Sigmoid colon (tissue), 7 donors: ENCODE data around the gene SLC39A9. TPM values are rescaled to one million over a fixed set of nuclear protein-coding genes. Genes with fewer than 3 reads are reported as not detected.

Source experiments
- DNase-seq: peaks from one replicate; pipeline ENCODE4 v3.0.0-alpha.2; 2019
- H3K27ac ChIP-seq, 4 donors: fragments of 200-600 bp; sonication (generic); one replicate each; pipeline ENCODE4 v1.5.1; 2016 to 2019; ENCODE audit warnings: mild to moderate bottlenecking in 1 of 4
- H3K27me3 ChIP-seq, 3 donors: fragments of 200-600 bp; sonication (generic); one replicate each; pipeline ENCODE4 v1.5.1; 2019; ENCODE audit warnings: mild to moderate bottlenecking in 1 of 3
- H3K36me3 ChIP-seq, 4 donors: fragments of 200-600 bp; sonication (generic); one replicate each; pipeline ENCODE4 v1.5.1; 2016 to 2019
- H3K4me1 ChIP-seq, 4 donors: fragments of 200-600 bp; sonication (generic); one replicate each; pipeline ENCODE4 v1.5.1; 2017 to 2019
- H3K4me3 ChIP-seq, 4 donors: fragments of 200-600 bp; sonication (generic); one replicate each; pipeline ENCODE4 v1.5.1; 2017 to 2019; ENCODE audit warnings: mild to moderate bottlenecking in 2 of 4, moderate library complexity in 1 of 4
- H3K9me3 ChIP-seq, 4 donors: fragments of 200-600 bp in 3 of 4; sonication (generic) in 3 of 4; one replicate each; pipeline versions ENCODE4 v1.5.1 to v1.6.1; 2013 to 2019
- EP300 ChIP-seq, 4 donors: sonication (generic); formaldehyde crosslinking; IDR thresholded peaks; one replicate each; pipeline ENCODE4 v1.6.1; 2017; ENCODE audit warnings: antibody characterized with exemption in 4 of 4
- POLR2A ChIP-seq, 2 donors: fragments of 450-650 bp; IDR thresholded peaks; one replicate each; pipeline ENCODE4 v1.6.1; 2016; ENCODE audit warnings: antibody characterized with exemption in 2 of 2, mild to moderate bottlenecking in 2 of 2, moderate library complexity in 2 of 2
- POLR2AphosphoS5 ChIP-seq, 4 donors: sonication (generic); formaldehyde crosslinking; IDR thresholded peaks; one replicate each; pipeline ENCODE4 v1.6.1; 2017; ENCODE audit warnings: antibody characterized with exemption in 4 of 4
- WGBS, 2 donors: extraction: QIAGEN DNeasy Blood & Tissue Kit; methylation state at CpG; one replicate each; pipeline ENCODE4 v1.1.7; 2013; 5-methylcytosine and 5-hydroxymethylcytosine counted together
- intact Hi-C: fragments of 100-400 bp; cut with DNase I; formaldehyde crosslinking; loops from one replicate; pipeline ENCODE4 v1.15.1; 2023
- polyA plus RNA-seq, 3 donors: library from polyadenylated mRNA; stranded (reverse); fragments of 200-250 nt; gene quantifications; one replicate each; pipeline ENCODE4 v1.2.3, GENCODE V29; 2013
- total RNA-seq, 4 donors: library from RNA; depleted of rRNA; stranded (reverse); fragments of >200 nt; gene quantifications; one replicate each; pipeline ENCODE4 v1.1.0, GENCODE V29; 2016
- TF ChIP-seq, protein P1 (sequence below), 4 experiments: fragments of 450-650 bp in 3 of 4; fragments of 200-600 bp in 1 of 4; IDR thresholded peaks; one replicate each; pipeline ENCODE4 v1.5.1; 2016 to 2019; ENCODE audit warnings: antibody characterized with exemption in 4 of 4, mild to moderate bottlenecking in 3 of 4, moderate library complexity in 2 of 4
- donor health status: healthy with polysubstance abuse.
- donor health status: Bipolar disorder and iron deficiency.
- donor health status: healthy.

SLC39A9 gene
- total and polyA plus RNA-seq, 7 donors: 11.4 to 47.4 (median 39.0) TPM

DNA sequence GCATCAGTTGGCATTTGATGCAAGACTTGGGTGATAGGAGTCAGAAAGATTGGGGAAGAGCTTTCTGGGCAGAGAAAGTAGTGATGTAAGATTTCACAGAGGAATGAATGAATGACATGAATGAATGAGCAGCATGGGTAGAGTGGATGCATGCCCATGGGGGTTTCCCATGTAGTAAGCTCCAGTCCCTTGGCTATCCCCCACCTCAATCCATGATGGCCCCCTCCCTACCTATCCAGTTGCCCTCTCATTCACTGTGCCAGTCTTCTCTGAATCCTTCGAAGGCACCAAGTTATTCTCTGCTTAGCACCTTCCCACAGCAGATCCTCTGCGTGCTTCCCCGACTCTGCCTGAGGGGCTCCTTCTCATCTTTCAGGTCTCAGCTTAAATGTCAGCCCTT, 32.4 kb upstream of the SLC39A9 start:
- Histone ChIP-seq H3K4me1 (no peaks in the 10 kb centered on the region), H3K27ac (no peak overlapping the region), H3K27me3 (no peaks in the 10 kb centered on the region), H3K4me3 (no peak overlapping the region), H3K9me3 (no peaks in the 10 kb centered on the region), H3K36me3 (no peaks in the 10 kb centered on the region)
- intact Hi-C loops: no loop called here
- 64 to 67% methylated on average over 3 of the region's 3 CpGs for WGBS, 2 donors
- no peak for DNase-seq
- TF ChIP-seq POLR2A (IDR thresholded peaks at IDR 0.05) (no peak), EP300 (IDR thresholded peaks at IDR 0.05) (no peak), POLR2AphosphoS5 (IDR thresholded peaks at IDR 0.05) (no peak)
- TF ChIP-seq, protein P1, sequence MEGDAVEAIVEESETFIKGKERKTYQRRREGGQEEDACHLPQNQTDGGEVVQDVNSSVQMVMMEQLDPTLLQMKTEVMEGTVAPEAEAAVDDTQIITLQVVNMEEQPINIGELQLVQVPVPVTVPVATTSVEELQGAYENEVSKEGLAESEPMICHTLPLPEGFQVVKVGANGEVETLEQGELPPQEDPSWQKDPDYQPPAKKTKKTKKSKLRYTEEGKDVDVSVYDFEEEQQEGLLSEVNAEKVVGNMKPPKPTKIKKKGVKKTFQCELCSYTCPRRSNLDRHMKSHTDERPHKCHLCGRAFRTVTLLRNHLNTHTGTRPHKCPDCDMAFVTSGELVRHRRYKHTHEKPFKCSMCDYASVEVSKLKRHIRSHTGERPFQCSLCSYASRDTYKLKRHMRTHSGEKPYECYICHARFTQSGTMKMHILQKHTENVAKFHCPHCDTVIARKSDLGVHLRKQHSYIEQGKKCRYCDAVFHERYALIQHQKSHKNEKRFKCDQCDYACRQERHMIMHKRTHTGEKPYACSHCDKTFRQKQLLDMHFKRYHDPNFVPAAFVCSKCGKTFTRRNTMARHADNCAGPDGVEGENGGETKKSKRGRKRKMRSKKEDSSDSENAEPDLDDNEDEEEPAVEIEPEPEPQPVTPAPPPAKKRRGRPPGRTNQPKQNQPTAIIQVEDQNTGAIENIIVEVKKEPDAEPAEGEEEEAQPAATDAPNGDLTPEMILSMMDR (IDR thresholded peaks at IDR 0.05): no peak

DNA sequence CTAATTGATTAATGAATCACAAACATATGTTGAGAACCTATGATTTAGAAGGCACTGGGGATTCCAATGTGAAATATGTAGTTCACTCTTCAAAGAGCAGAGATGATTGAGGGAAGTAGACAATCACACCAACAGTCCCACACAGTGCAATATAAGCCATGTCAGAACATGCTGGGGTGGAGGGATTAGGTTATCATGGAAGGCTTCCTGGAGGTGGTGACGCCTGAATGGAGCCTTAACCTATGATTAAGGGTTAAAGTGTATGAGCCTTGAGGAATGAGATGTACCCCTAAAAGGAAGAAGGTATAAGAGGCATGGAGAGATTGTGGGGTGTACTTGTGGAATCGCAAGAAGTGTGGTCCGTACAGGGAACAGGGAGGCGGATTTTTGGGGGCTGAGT, 31.7 kb upstream of the SLC39A9 start:
- H3K27me3 ChIP-seq: no peaks in the 10 kb centered on the region
- intact Hi-C loops: no loop called here
- peaks cover 0 to 1% (median 0%) of the 10 kb centered on the region in 4 donors for H3K36me3 ChIP-seq
- TF ChIP-seq POLR2A (IDR thresholded peaks at IDR 0.05): no peak
- no peaks in the 10 kb centered on the region for H3K4me1 ChIP-seq
- no peak overlapping the region for H3K4me3 ChIP-seq
- H3K27ac ChIP-seq: no peak overlapping the region
- no peaks in the 10 kb centered on the region for H3K9me3 ChIP-seq
- 97 to 98% methylated on average over 4 of the region's 4 CpGs for WGBS, 2 donors
- DNase-seq: no peak

DNA sequence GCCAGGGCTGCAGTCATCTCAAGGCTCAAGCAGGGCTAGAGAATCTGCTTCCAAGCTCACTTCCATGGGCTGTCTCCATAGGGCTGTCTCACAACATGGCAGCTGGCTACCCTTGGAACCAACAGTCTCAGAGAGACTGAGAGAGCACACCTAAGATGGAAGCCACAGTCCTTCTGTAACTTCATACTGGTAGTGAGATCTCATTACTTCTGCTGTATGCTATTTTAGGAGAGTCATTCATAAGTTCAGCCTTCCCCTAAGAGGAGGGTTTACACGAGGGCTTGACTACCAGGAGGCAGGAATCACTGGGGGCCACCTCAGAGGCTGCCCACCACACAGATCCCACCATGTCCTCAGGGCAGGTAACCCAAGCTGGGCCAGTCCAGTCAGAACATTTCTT, 30.1 kb upstream of the SLC39A9 start:
- no peak for DNase-seq
- TF ChIP-seq POLR2A (IDR thresholded peaks at IDR 0.05) (no peak), POLR2AphosphoS5 (IDR thresholded peaks at IDR 0.05) (no peak), EP300 (IDR thresholded peaks at IDR 0.05) (no peak)
- TF ChIP-seq, protein P1 (IDR thresholded peaks at IDR 0.05): no peak
- WGBS, 2 donors: 75 to 91% methylated on average over 1 of the region's 1 CpG
- Histone ChIP-seq H3K36me3 (peaks cover 0 to 7% (median 0%) of the 10 kb centered on the region in 4 donors), H3K4me1 (no peaks in the 10 kb centered on the region), H3K9me3 (no peaks in the 10 kb centered on the region), H3K27me3 (no peaks in the 10 kb centered on the region), H3K27ac (no peak overlapping the region), H3K4me3 (no peak overlapping the region)
- intact Hi-C loops: no loop called here

DNA sequence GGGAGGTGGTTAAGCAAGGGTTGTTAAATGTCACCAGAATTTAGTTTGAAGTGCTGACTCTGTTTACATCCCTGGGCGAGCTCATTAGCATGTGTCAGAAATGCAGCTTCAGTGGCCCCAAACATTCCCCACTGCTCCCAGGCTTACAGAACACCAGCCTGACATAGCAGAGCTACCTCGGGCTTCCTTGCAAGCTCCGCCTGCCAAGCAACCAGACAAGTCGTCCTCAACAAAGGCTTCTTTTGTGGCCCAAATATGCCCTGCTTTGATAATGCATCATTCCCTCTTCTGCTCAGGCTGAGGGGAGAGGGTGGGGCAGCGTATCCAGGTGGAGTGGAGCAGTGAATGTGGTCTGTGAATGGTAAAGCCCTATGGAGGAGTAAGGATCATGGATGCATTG, 28.4 kb upstream of the SLC39A9 start:
- Histone ChIP-seq H3K36me3 (peaks cover 0 to 15% (median 0%) of the 10 kb centered on the region in 4 donors), H3K27ac (no peak overlapping the region), H3K4me3 (no peak overlapping the region), H3K27me3 (no peaks in the 10 kb centered on the region), H3K9me3 (no peaks in the 10 kb centered on the region), H3K4me1 (no peaks in the 10 kb centered on the region)
- DNase-seq: no peak
- TF ChIP-seq POLR2AphosphoS5 (IDR thresholded peaks at IDR 0.05): no peak
- no peak for TF ChIP-seq POLR2A (IDR thresholded peaks at IDR 0.05)
- TF ChIP-seq, protein P1 (IDR thresholded peaks at IDR 0.05): no peak
- no peak for TF ChIP-seq EP300 (IDR thresholded peaks at IDR 0.05)
- WGBS, 2 donors: 63 to 67% methylated on average over 5 of the region's 5 CpGs
- intact Hi-C loops: no loop called here

DNA sequence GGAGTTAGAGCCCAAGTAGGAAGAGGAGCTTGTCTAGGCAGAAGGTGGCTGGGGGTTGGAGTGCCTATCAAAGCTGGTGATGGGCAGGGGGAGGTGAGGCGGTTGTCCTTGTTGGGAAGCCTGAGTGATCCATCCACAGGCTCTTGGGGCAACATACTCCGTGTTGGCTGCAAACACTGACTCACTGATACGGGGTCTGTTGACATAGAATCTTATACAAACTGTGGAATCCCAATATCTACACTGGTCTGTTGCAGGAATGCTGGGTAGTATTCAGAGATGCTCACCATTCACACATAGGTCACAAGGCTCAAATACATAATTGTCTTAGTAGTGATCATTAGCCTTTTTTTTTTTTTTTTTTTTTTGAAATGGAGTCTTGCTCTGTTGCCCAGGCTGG, 26.3 kb upstream of the SLC39A9 start:
- WGBS, 2 donors: 97% methylated on average over 3 of the region's 3 CpGs
- no peak for DNase-seq
- Histone ChIP-seq H3K4me3 (no peak overlapping the region), H3K4me1 (no peaks in the 10 kb centered on the region), H3K9me3 (no peaks in the 10 kb centered on the region), H3K27ac (no peak overlapping the region), H3K27me3 (no peaks in the 10 kb centered on the region), H3K36me3 (peaks cover 0 to 35% (median 3%) of the 10 kb centered on the region in 4 donors)
- TF ChIP-seq EP300 (IDR thresholded peaks at IDR 0.05): no peak
- TF ChIP-seq POLR2A (IDR thresholded peaks at IDR 0.05): no peak
- no peak for TF ChIP-seq POLR2AphosphoS5 (IDR thresholded peaks at IDR 0.05)
- TF ChIP-seq, protein P1 (IDR thresholded peaks at IDR 0.05): no peak
- intact Hi-C loops: no loop called here
